Erythroblast (primary cell): ENCODE measurements around the gene CEMIP.

Source experiments
- DNase-seq, 2 experiments: peaks; one replicate each; lab custom pipeline; 2025; lab: John Stamatoyannopoulos, UW
- GATA1 ChIP-seq: IDR thresholded peaks from 2 replicates; pipeline ENCODE4 v1.6.1; 2011; ENCODE audit warnings: low read depth, mild to moderate bottlenecking, control low read depth, low read length, moderate library complexity
- POLR2A ChIP-seq: IDR thresholded peaks from 2 replicates; pipeline ENCODE4 v1.6.1; 2011; ENCODE audit warnings: mild to moderate bottlenecking, low read length

The CEMIP gene

GRCh38 chr15:80804970-80805495 is 25.9 kb downstream of the CEMIP start:
- TF ChIP-seq POLR2A, result no peak
- no peak for TF ChIP-seq GATA1
- no peak for DNase-seq

GRCh38 chr15:80811781-80812315 is 32.7 kb downstream of the CEMIP start:
- TF ChIP-seq POLR2A (no peak), GATA1 (no peak)
- DNase-seq, result no peak

GRCh38 chr15:80815106-80815505 is 35.9 kb downstream of the CEMIP start:
- TF ChIP-seq POLR2A (no peak), GATA1 (no peak)
- no peak for DNase-seq

- TF ChIP-seq POLR2A, result no peak
- no peak for TF ChIP-seq GATA1
- DNase-seq, result no peak
These were observed 37.0 kb downstream of the CEMIP start for GRCh38 chr15:80816049-80816653.

GRCh38 chr15:80816936-80817335 is 37.8 kb downstream of the CEMIP start:
- no peak for DNase-seq
- TF ChIP-seq POLR2A (no peak), GATA1 (no peak)

GRCh38 chr15:80817901-80818300 is 38.7 kb downstream of the CEMIP start:
- DNase-seq, result no peak
- no peak for TF ChIP-seq POLR2A
- no peak for TF ChIP-seq GATA1

- TF ChIP-seq GATA1, result no peak
- TF ChIP-seq POLR2A, result no peak
- no peak for DNase-seq
These were observed 39.8 kb downstream of the CEMIP start for GRCh38 chr15:80819001-80819400.

GRCh38 chr15:80820092-80820491 is 40.9 kb downstream of the CEMIP start:
- TF ChIP-seq GATA1, result no peak
- no peak for TF ChIP-seq POLR2A
- no peak for DNase-seq

GRCh38 chr15:80822256-80822655 is 43.1 kb downstream of the CEMIP start:
- no peak for DNase-seq
- TF ChIP-seq GATA1 (no peak), POLR2A (no peak)

- no peak for TF ChIP-seq POLR2A
- DNase-seq, result no peak
These were observed 43.5 kb downstream of the CEMIP start for GRCh38 chr15:80822676-80823075.

- TF ChIP-seq GATA1 (no peak), POLR2A (no peak)
- no peak for DNase-seq
These were observed 44.0 kb downstream of the CEMIP start for GRCh38 chr15:80823120-80823519.

- DNase-seq, result no peak
- no peak for TF ChIP-seq GATA1
- TF ChIP-seq POLR2A, result no peak
These were observed 44.8 kb downstream of the CEMIP start for GRCh38 chr15:80823995-80824394.

- TF ChIP-seq POLR2A, result no peak
- no peak for TF ChIP-seq GATA1
- DNase-seq, result no peak
These were observed 46.3 kb downstream of the CEMIP start for GRCh38 chr15:80825361-80826030.

- TF ChIP-seq GATA1 (no peak), POLR2A (no peak)
- no peak for DNase-seq
These were observed 49.6 kb downstream of the CEMIP start for GRCh38 chr15:80828796-80829195.

GRCh38 chr15:80830677-80831076 is 51.5 kb downstream of the CEMIP start:
- DNase-seq, result no peak
- TF ChIP-seq POLR2A, result no peak
- no peak for TF ChIP-seq GATA1
